HepG2 (cell line): ENCODE measurements around the gene ABCB8. TPM values are rescaled to one million over a fixed set of nuclear protein-coding genes. Genes with fewer than 3 reads are reported as not detected.

Experiments
- ATAC-seq: fragments of 200-7000 bp; cut with Tn5 transposase; 3 replicates; pipeline ENCODE4 v1.9.1; 2020; ENCODE audit warnings: mild to moderate bottlenecking, moderate library complexity
- BruUV-seq: library from RNA; stranded (reverse); fragments of 400-500 nt; replicated peaks from 2 replicates; lab custom pipeline; 2021; lab: Mats Ljungman, UMichigan
- CTCF ChIA-PET: fragments of 300-600 bp; formaldehyde crosslinking; extraction: SDS; loops from one replicate; lab custom pipeline; 2021; ENCODE audit warnings: low total read pairs, inconsistent platforms, low intra/inter-chr PET ratio; lab: Yijun Ruan, JAX
- POLR2A ChIA-PET: fragments of 350-600 bp; sonication (Branson Sonifier 250); formaldehyde crosslinking; loops from one replicate; lab custom pipeline; 2020; ENCODE audit warnings: antibody characterized with exemption, inconsistent platforms; lab: Yijun Ruan, JAX
- DNase-seq: peaks from one replicate; pipeline ENCODE4 v3.0.0-alpha.2; 2015; ENCODE audit warnings: low spot score
- FAIRE-seq: peaks from 3 replicates; lab custom pipeline; 2011; peaks lifted over from hg19 to GRCh38; lab: Jason Lieb, UNC
- H2AFZ ChIP-seq: one replicate; pipeline ENCODE4 v1.6.1; 2011; ENCODE audit warnings: low read length, inconsistent platforms
- H3K27ac ChIP-seq: fragments of 300-600 bp; 3 replicates; pipeline ENCODE4 v1.8.0; 2011; ENCODE audit warnings: mixed run types, mild to moderate bottlenecking, mixed read lengths, low read length, inconsistent platforms; ENCODE audit not compliant: insufficient read depth; ENCODE audit errors: extremely low read length
- H3K27me3 ChIP-seq, 2 experiments: fragments of 200-600 bp in 1 of 2; 2 replicates in 1 of 2; 3 replicates in 1 of 2; pipeline versions ENCODE4 v1.6.0 to v1.8.0; 2011; ENCODE audit warnings: low read length in 2 of 2, mild to moderate bottlenecking in 2 of 2, moderate library complexity in 2 of 2, inconsistent platforms in 1 of 2; ENCODE audit not compliant: insufficient read depth in 2 of 2, control insufficient read depth in 1 of 2
- H3K36me3 ChIP-seq, 2 experiments: fragments of 200-600 bp in 1 of 2; replicated peaks in 1 of 2; 2 replicates in 1 of 2; 3 replicates in 1 of 2; pipeline versions ENCODE4 v1.5.1 to v1.8.0; 2011; ENCODE audit warnings: low read length in 2 of 2, inconsistent platforms in 1 of 2; ENCODE audit not compliant: insufficient read depth in 2 of 2, control insufficient read depth in 1 of 2
- H3K4me1 ChIP-seq: 2 replicates; pipeline ENCODE4 v1.5.1; 2012; ENCODE audit warnings: low read length, inconsistent platforms; ENCODE audit not compliant: insufficient read depth
- H3K4me2 ChIP-seq: 2 replicates; pipeline ENCODE4 v1.6.0; 2011; ENCODE audit warnings: low read depth, low read length, inconsistent platforms
- H3K4me3 ChIP-seq, 3 experiments: fragments of 200-600 bp in 1 of 3; sonication (generic), shearing (Covaris generic) in 1 of 3; replicated peaks in 1 of 3; 2 replicates each; pipeline ENCODE4 v1.5.1; 2011 to 2016; ENCODE audit warnings: low read length in 3 of 3, inconsistent platforms in 2 of 3, low read depth in 2 of 3, mild to moderate bottlenecking in 2 of 3, control low read depth in 1 of 3, mixed read lengths in 1 of 3; ENCODE audit not compliant: insufficient read depth in 1 of 3
- H3K79me2 ChIP-seq: one replicate; pipeline ENCODE4 v1.6.1; 2011; ENCODE audit warnings: low read length, inconsistent platforms; ENCODE audit not compliant: insufficient read depth
- H3K9ac ChIP-seq: 2 replicates; pipeline ENCODE4 v1.6.0; 2011; ENCODE audit warnings: mild to moderate bottlenecking, low read depth, low read length, inconsistent platforms; ENCODE audit not compliant: insufficient read depth
- H3K9me3 ChIP-seq: 2 replicates; pipeline ENCODE4 v1.5.1; 2012; ENCODE audit warnings: mild to moderate bottlenecking, low read length
- H4K20me1 ChIP-seq: 2 replicates; pipeline ENCODE4 v1.6.0; 2011; ENCODE audit warnings: inconsistent platforms, mild to moderate bottlenecking, low read length, moderate library complexity; ENCODE audit not compliant: insufficient read depth
- JDP2 ChIP-seq: sonication (generic); formaldehyde crosslinking; IDR thresholded peaks from 2 replicates; pipeline ENCODE4 v1.8.1; 2022; ENCODE audit warnings: missing genetic modification reagents, borderline replicate concordance
- ZNF296 ChIP-seq: sonication (generic); formaldehyde crosslinking; conservative IDR thresholded peaks from 2 replicates; pipeline ENCODE4 v1.5.0; 2020; ENCODE audit warnings: mild to moderate bottlenecking, missing genetic modification reagents
- ZNF367 ChIP-seq: sonication (generic); formaldehyde crosslinking; IDR thresholded peaks from 2 replicates; pipeline ENCODE4 v1.4.0; 2020; ENCODE audit warnings: missing genetic modification reagents, borderline replicate concordance
- ZNF563 ChIP-seq: sonication (generic); formaldehyde crosslinking; IDR thresholded peaks from 2 replicates; pipeline ENCODE4 v1.8.0; 2022; ENCODE audit warnings: mild to moderate bottlenecking, moderate library complexity, missing genetic modification reagents
- ZNF598 ChIP-seq: sonication (generic); formaldehyde crosslinking; IDR thresholded peaks from 2 replicates; pipeline ENCODE4 v1.5.1; 2020; ENCODE audit warnings: mild to moderate bottlenecking, missing genetic modification reagents, borderline replicate concordance
- ZNF879 ChIP-seq: sonication (generic); formaldehyde crosslinking; IDR thresholded peaks from 2 replicates; pipeline ENCODE4 v1.8.1; 2023; ENCODE audit warnings: missing genetic modification reagents
- WGBS: methylation state at CpG from one replicate; pipeline ENCODE4 v1.1.6; 2017; ENCODE audit warnings: low lambda C conversion rate; 5-methylcytosine and 5-hydroxymethylcytosine counted together
- in situ Hi-C: cut with HindIII; loops from 2 replicates; pipeline ENCODE4 v1.10.0; 2017; ENCODE audit warnings: low pct_unique_long_range_greater_than_20kb; ENCODE audit not compliant: extremely low pct_ligation_motif_present
- intact Hi-C: fragments of 100-400 bp; cut with micrococcal nuclease; formaldehyde crosslinking; loops from one replicate; pipeline ENCODE4 v1.10.0; 2022; ENCODE audit not compliant: unreplicated experiment
- polyA plus RNA-seq, 8 experiments: library from polyadenylated mRNA; depleted of rRNA in 3 of 8; stranded (reverse) in 7 of 8; unstranded in 1 of 8; fragments of >200 nt; fragmentation: Illumina TruSeq in 4 of 8; extraction: Trizol in 4 of 8; gene quantifications; 2 replicates each; pipeline versions ENCODE4 v1.2.1 to v1.2.3, GENCODE V29; 2011 to 2016; ENCODE audit warnings: low read depth in 4 of 8, missing spikeins in 1 of 8, mixed read lengths in 1 of 8; ENCODE audit not compliant: insufficient read depth in 1 of 8
- total RNA-seq, 5 experiments: library from RNA; depleted of rRNA; stranded (reverse); fragments of >200 nt; fragmentation: Illumina TruSeq; extraction: Trizol; gene quantifications; 2 replicates each; pipeline ENCODE4 v1.2.3, GENCODE V29; 2016; ENCODE audit warnings: low read depth in 1 of 5
- TF ChIP-seq, protein P1 (sequence below): IDR thresholded peaks from 2 replicates; pipeline ENCODE4 v1.6.1; 2016; ENCODE audit warnings: mild to moderate bottlenecking

ABCB8 gene
- total and polyA plus RNA-seq, 2 of the 13 experiments (the other 11 are each of a cell fraction or from before 2014, with no cell fraction given), result 6.6 to 16.7 TPM

DNA sequence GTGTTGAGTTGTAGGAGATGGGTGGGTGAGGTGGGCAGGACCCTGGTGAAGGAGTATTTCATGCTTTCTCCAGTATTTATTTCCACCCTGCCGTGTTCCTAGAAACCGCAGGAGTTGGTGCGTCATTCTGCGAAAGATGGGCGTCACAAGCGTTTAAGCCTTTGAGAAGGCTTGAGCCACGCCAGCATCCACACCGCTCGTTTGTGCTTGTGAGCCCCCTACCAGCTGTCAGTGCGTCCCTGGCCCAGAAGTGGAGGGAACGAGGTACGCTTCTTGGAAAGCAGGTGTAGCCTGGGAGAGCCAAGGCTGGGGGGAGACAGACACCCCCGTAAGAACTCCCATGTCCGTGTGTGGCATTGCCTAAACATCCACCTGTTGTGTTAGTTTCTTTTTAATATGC, 63.7 kb downstream of the ABCB8 start (continued):
- TF ChIP-seq ZNF563 (CRISPR knock-in tag), result no peak
- no peak for TF ChIP-seq ZNF296 (CRISPR knock-in tag)

DNA sequence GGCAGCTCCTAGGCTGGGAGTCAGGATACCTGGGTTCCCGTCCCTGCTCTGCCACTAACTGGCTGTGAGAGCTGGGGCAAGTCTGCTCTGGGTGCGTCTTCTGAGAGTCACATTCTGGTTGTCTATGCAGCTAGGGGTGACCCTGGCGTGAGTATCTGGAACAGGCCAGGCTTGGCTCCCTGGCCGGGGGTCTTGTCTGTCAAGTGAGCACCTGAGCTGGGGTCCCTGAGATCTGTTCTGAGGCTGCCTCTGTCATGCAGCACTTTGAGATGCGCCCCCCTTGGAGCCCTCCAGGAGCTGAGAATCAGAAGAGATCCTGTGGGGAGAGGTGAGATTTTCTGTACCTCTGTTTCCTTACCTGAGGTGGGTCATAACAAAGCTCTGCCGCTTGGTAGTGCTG, 65.5 kb downstream of the ABCB8 start:
- H3K27ac ChIP-seq, result no peak overlapping the region
- intact Hi-C loops, result no loop called here
- no peaks in the 10 kb centered on the region for H3K9me3 ChIP-seq
- ChIA-PET POLR2A (no interaction called here), CTCF (no interaction called here)
- ATAC-seq, result no peak
- TF ChIP-seq JDP2 (CRISPR knock-in tag) (no peak), ZNF598 (CRISPR knock-in tag) (no peak), ZNF367 (no peak), ZNF879 (CRISPR knock-in tag) (no peak)
- TF ChIP-seq, protein P1, sequence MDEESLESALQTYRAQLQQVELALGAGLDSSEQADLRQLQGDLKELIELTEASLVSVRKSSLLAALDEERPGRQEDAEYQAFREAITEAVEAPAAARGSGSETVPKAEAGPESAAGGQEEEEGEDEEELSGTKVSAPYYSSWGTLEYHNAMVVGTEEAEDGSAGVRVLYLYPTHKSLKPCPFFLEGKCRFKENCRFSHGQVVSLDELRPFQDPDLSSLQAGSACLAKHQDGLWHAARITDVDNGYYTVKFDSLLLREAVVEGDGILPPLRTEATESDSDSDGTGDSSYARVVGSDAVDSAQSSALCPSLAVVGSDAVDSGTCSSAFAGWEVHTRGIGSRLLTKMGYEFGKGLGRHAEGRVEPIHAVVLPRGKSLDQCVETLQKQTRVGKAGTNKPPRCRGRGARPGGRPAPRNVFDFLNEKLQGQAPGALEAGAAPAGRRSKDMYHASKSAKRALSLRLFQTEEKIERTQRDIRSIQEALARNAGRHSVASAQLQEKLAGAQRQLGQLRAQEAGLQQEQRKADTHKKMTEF, result no peak
- TF ChIP-seq, all 625 proteins: peak for 0
- H3K9ac ChIP-seq, result no peak overlapping the region
- DNase-seq (no peak), FAIRE-seq (no peak)
- peaks cover 7 to 35% of the 10 kb centered on the region in 2 experiments; a peak in 4 of 5 replicates for H3K36me3 ChIP-seq
- in situ Hi-C loops, result no loop called here
- H3K27me3 ChIP-seq, result no peaks in the 10 kb centered on the region
- peaks cover 69% of the 10 kb centered on the region for H4K20me1 ChIP-seq
- peaks cover 91% of the 10 kb centered on the region for H3K79me2 ChIP-seq
- H2AFZ ChIP-seq, result no peak overlapping the region
- WGBS, result 94% methylated on average over 2 of the region's 6 CpGs
- BruUV-seq, result no TSS peak
- no peak overlapping the region for H3K4me3 ChIP-seq
- H3K4me2 ChIP-seq, result no peak overlapping the region
- H3K4me1 ChIP-seq, result peaks cover 30% of the 10 kb centered on the region
